Glutamatergic neuron (in vitro differentiated cells): ENCODE measurements around the gene RAD51B. TPM values are rescaled to one million over a fixed set of nuclear protein-coding genes. Genes with fewer than 3 reads are reported as not detected.

Source experiments
- DNase-seq: peaks from one replicate; pipeline ENCODE4 v3.0.0; 2022
- H3K27ac Mint-ChIP-seq: one replicate; pipeline ENCODE4 v1.8.0; 2020; ENCODE audit warnings: mild to moderate bottlenecking, mixed read lengths, inconsistent platforms; ENCODE audit not compliant: unreplicated experiment
- H3K27me3 Mint-ChIP-seq: one replicate; pipeline ENCODE4 v1.8.0; 2020; ENCODE audit warnings: mild to moderate bottlenecking, moderate library complexity, mixed read lengths, inconsistent platforms; ENCODE audit not compliant: unreplicated experiment
- H3K36me3 Mint-ChIP-seq: one replicate; pipeline ENCODE4 v1.8.0; 2020; ENCODE audit warnings: mild to moderate bottlenecking, mixed read lengths, inconsistent platforms; ENCODE audit not compliant: unreplicated experiment
- H3K4me1 Mint-ChIP-seq: one replicate; pipeline ENCODE4 v1.8.0; 2020; ENCODE audit warnings: mild to moderate bottlenecking, low read depth, mixed read lengths, inconsistent platforms; ENCODE audit not compliant: unreplicated experiment
- H3K4me3 Mint-ChIP-seq: one replicate; pipeline ENCODE4 v1.8.0; 2020; ENCODE audit warnings: mild to moderate bottlenecking, mixed read lengths, inconsistent platforms; ENCODE audit not compliant: unreplicated experiment
- H3K9me3 Mint-ChIP-seq: one replicate; pipeline ENCODE4 v1.8.0; 2020; ENCODE audit warnings: mild to moderate bottlenecking, moderate library complexity, mixed read lengths, inconsistent platforms; ENCODE audit not compliant: unreplicated experiment
- total RNA-seq: library from RNA; stranded (reverse); fragmentation: NEBNext Ultra II Directional; extraction: Animal tissue kit (Norgen Biotek cat#: 25700); gene quantifications from one replicate; pipeline ENCODE4 v1.2.1, GENCODE V29; 2021; ENCODE audit not compliant: unreplicated experiment
- TF ChIP-seq, protein P1 (sequence below): fragments of 200-600 bp; sonication (generic); IDR thresholded peaks from one replicate; pipeline ENCODE4 v1.5.0; 2021; ENCODE audit not compliant: partially characterized antibody, unreplicated experiment

Gene RAD51B
- total RNA-seq, 1 donor from 2014 or later: 9.7 TPM

DNA sequence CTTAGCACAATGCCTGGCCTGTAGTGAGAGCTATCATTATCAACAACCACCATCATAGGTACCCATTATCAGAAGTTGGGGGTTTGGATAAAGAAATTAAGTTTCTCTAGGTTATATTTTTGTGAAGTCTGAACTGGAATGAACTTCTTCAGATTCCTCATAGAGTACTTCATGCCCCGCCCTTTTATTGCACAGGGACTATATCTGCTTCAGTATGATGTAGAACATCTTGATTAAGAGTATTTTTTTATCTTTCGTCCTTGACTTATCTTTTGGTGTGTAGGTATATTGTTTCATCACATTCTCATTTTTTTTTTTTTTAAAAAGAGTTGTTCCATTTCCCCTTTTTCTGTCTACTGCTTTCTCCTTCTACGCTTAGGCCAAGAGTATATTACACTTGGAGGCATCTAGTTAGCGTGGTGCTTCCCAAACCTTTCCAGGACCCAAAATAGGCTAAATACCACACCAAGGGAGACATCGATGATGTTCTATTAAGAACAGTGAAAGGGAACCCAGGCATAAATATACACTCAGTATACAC, 505.8 kb downstream of the RAD51B start:
- H3K27ac Mint-ChIP-seq: no peak overlapping the region
- TF ChIP-seq, protein P1, sequence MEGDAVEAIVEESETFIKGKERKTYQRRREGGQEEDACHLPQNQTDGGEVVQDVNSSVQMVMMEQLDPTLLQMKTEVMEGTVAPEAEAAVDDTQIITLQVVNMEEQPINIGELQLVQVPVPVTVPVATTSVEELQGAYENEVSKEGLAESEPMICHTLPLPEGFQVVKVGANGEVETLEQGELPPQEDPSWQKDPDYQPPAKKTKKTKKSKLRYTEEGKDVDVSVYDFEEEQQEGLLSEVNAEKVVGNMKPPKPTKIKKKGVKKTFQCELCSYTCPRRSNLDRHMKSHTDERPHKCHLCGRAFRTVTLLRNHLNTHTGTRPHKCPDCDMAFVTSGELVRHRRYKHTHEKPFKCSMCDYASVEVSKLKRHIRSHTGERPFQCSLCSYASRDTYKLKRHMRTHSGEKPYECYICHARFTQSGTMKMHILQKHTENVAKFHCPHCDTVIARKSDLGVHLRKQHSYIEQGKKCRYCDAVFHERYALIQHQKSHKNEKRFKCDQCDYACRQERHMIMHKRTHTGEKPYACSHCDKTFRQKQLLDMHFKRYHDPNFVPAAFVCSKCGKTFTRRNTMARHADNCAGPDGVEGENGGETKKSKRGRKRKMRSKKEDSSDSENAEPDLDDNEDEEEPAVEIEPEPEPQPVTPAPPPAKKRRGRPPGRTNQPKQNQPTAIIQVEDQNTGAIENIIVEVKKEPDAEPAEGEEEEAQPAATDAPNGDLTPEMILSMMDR: no peak

DNA sequence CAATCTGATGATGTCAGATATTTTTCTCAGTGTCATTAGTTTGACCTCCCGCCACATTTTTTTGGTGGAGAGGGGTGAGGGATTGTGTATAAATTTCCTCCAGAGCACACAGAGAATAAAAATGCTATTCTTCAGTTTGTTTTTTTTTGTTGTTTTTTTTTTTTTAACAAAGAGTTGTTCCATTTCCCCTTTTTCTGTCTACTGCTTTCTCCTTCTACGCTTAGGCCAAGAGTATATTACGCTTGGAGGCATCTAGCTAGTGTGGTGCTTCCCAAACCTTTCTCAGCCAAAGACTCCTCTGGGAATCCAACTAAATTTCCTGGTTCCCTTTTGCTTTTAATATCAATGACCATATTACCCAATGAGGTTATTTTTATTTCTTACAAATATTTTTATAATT, 507.7 kb downstream of the RAD51B start:
- H3K27me3 Mint-ChIP-seq: no peaks in the 10 kb centered on the region
- H3K4me3 Mint-ChIP-seq: no peak overlapping the region
- no peak for DNase-seq
- H3K27ac Mint-ChIP-seq: no peak overlapping the region
- H3K9me3 Mint-ChIP-seq: no peaks in the 10 kb centered on the region
- TF ChIP-seq, protein P1: no peak
- no peaks in the 10 kb centered on the region for H3K36me3 Mint-ChIP-seq
- H3K4me1 Mint-ChIP-seq: no peaks in the 10 kb centered on the region

More for the DNA sequence above, 505.8 kb downstream of the RAD51B start:
- DNase-seq: no peak
- Mint-ChIP-seq H3K4me3 (no peak overlapping the region), H3K27me3 (no peaks in the 10 kb centered on the region), H3K4me1 (no peaks in the 10 kb centered on the region), H3K9me3 (no peaks in the 10 kb centered on the region), H3K36me3 (no peaks in the 10 kb centered on the region)

DNA sequence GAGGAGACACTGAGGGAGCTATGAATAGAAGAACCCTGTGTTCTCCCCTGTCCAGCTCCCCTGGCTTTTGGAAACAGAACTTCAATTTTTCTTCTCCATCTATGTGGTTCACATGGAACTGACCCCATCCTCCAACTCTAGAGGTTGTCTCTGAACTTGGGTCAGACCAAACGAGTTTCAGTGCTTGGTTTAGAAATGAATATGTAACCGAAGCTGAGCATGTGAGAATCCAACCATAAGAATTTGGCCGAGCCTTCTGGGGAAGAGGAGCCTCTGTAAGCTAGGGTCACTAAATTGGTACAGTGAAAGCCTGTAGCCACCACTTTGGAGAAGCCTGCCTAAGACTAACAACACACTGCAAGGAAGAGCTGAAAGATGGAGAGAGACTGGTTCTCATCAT, 508.9 kb downstream of the RAD51B start:
- Mint-ChIP-seq H3K36me3 (no peaks in the 10 kb centered on the region), H3K27me3 (no peaks in the 10 kb centered on the region), H3K27ac (no peak overlapping the region), H3K9me3 (no peaks in the 10 kb centered on the region), H3K4me1 (no peaks in the 10 kb centered on the region), H3K4me3 (no peak overlapping the region)
- no peak for DNase-seq
- TF ChIP-seq, protein P1: no peak

- no peak overlapping the region for H3K27ac Mint-ChIP-seq
- TF ChIP-seq, protein P1: no peak
These were observed 511.8 kb downstream of the RAD51B start for GRCh38 chr14:68331426-68331825.

DNA sequence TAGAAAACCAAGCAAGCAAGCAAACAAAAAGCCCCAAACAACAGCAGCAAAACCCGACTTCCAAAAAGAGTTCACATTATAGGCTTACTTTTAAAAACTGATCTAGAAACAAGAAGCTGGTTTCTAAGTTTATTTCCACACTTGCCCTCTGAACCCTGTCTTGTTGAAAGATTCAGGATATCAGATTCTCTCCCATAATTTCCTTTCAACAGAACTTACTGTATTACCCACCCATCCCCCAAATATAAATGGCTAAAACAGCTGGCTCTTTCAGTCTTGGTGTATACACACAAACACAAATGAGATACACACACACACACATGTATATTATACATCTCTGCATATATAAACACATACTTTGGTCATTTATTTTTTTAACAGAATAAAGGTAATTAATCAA, 512.4 kb downstream of the RAD51B start:
- no peak overlapping the region for H3K27ac Mint-ChIP-seq
- H3K27me3 Mint-ChIP-seq: no peaks in the 10 kb centered on the region
- no peaks in the 10 kb centered on the region for H3K9me3 Mint-ChIP-seq
- H3K4me3 Mint-ChIP-seq: no peak overlapping the region
- no peak for DNase-seq
- no peaks in the 10 kb centered on the region for H3K36me3 Mint-ChIP-seq
- TF ChIP-seq, protein P1: no peak
- H3K4me1 Mint-ChIP-seq: no peaks in the 10 kb centered on the region

More at GRCh38 chr14:68331426-68331825, 511.8 kb downstream of the RAD51B start:
- Mint-ChIP-seq H3K4me1 (no peaks in the 10 kb centered on the region), H3K9me3 (no peaks in the 10 kb centered on the region), H3K36me3 (no peaks in the 10 kb centered on the region), H3K27me3 (no peaks in the 10 kb centered on the region), H3K4me3 (no peak overlapping the region)
- no peak for DNase-seq
